Ascending aorta (tissue), 2 donors: ENCODE data around the gene ARHGAP36. TPM values are rescaled to one million over a fixed set of nuclear protein-coding genes. Genes with fewer than 3 reads are reported as not detected.

Source experiments
- DNase-seq, 2 donors: peaks; one replicate each; pipeline ENCODE4 v3.0.0-alpha.2; 2019; ENCODE audit warnings: low spot score in 2 of 2
- H3K27ac ChIP-seq, 2 donors: fragments of 200-600 bp; sonication (generic); one replicate each; pipeline ENCODE4 v1.5.1; 2016 to 2017; ENCODE audit warnings: mild to moderate bottlenecking in 1 of 2
- H3K27me3 ChIP-seq: fragments of 200-600 bp; sonication (generic); one replicate; pipeline ENCODE4 v1.5.1; 2017
- H3K36me3 ChIP-seq, 2 donors: fragments of 200-600 bp; sonication (generic); one replicate each; pipeline ENCODE4 v1.5.1; 2016
- H3K4me1 ChIP-seq, 2 donors: fragments of 200-600 bp; sonication (generic); one replicate each; pipeline ENCODE4 v1.5.1; 2016 to 2017; ENCODE audit warnings: mild to moderate bottlenecking in 1 of 2
- H3K4me3 ChIP-seq, 2 donors: fragments of 200-600 bp; sonication (generic); one replicate each; pipeline ENCODE4 v1.5.1; 2016 to 2017; ENCODE audit warnings: mild to moderate bottlenecking in 1 of 2
- H3K9me3 ChIP-seq, 2 donors: fragments of 200-600 bp; sonication (generic); one replicate each; pipeline ENCODE4 v1.5.1; 2016
- CTCF ChIP-seq, 3 experiments: fragments of 200-600 bp in 2 of 3; fragments of 450-650 bp in 1 of 3; sonication (generic) in 2 of 3; IDR thresholded peaks; one replicate each; pipeline ENCODE4 v1.5.1; 2016 to 2019; ENCODE audit warnings: antibody characterized with exemption in 3 of 3, mild to moderate bottlenecking in 1 of 3, moderate library complexity in 1 of 3
- intact Hi-C: fragments of 100-400 bp; cut with DNase I; formaldehyde crosslinking; loops from one replicate; pipeline ENCODE4 v1.15.1; 2023
- total RNA-seq: library from RNA; depleted of rRNA; stranded (reverse); fragments of >200 nt; gene quantifications from one replicate; pipeline ENCODE4 v1.1.0, GENCODE V29; 2016

ARHGAP36 gene
- total RNA-seq, 1 donor from 2014 or later = not detected

GRCh38 chrX:131054906-131055305 is 3.2 kb upstream of the ARHGAP36 start:
- Histone ChIP-seq H3K27me3 (no peaks in the 10 kb centered on the region), H3K9me3 (no peaks in the 10 kb centered on the region), H3K36me3 (no peaks in the 10 kb centered on the region), H3K4me1 (no peaks in the 10 kb centered on the region), H3K4me3 (no peak overlapping the region), H3K27ac (no peak overlapping the region)
- intact Hi-C loops = no loop called here
- no peak for TF ChIP-seq CTCF (IDR thresholded peaks at IDR 0.05)
- DNase-seq = no peak

- Histone ChIP-seq H3K4me3 (no peak overlapping the region), H3K9me3 (no peaks in the 10 kb centered on the region), H3K27me3 (no peaks in the 10 kb centered on the region), H3K36me3 (no peaks in the 10 kb centered on the region), H3K4me1 (no peaks in the 10 kb centered on the region), H3K27ac (no peak overlapping the region)
- no peak for TF ChIP-seq CTCF (IDR thresholded peaks at IDR 0.05)
- intact Hi-C loops = no loop called here
- no peak for DNase-seq
Observed at GRCh38 chrX:131057706-131058105, 440 bp upstream of the ARHGAP36 start.

GRCh38 chrX:131059246-131059645 is 1.1 kb downstream of the ARHGAP36 start:
- no peaks in the 10 kb centered on the region for H3K9me3 ChIP-seq
- H3K4me3 ChIP-seq = no peak overlapping the region
- no peak for DNase-seq
- intact Hi-C loops = no loop called here
- no peaks in the 10 kb centered on the region for H3K27me3 ChIP-seq
- no peaks in the 10 kb centered on the region for H3K4me1 ChIP-seq
- H3K36me3 ChIP-seq = no peaks in the 10 kb centered on the region
- no peak overlapping the region for H3K27ac ChIP-seq
- TF ChIP-seq CTCF (IDR thresholded peaks at IDR 0.05) = no peak

GRCh38 chrX:131060147-131060546 is 2.0 kb downstream of the ARHGAP36 start:
- Histone ChIP-seq H3K36me3 (no peaks in the 10 kb centered on the region), H3K4me3 (no peak overlapping the region), H3K9me3 (no peaks in the 10 kb centered on the region), H3K27ac (no peak overlapping the region), H3K27me3 (no peaks in the 10 kb centered on the region), H3K4me1 (no peaks in the 10 kb centered on the region)
- no peak for DNase-seq
- no peak for TF ChIP-seq CTCF (IDR thresholded peaks at IDR 0.05)
- intact Hi-C loops = no loop called here

GRCh38 chrX:131061306-131061705 is 3.2 kb downstream of the ARHGAP36 start:
- H3K4me3 ChIP-seq = no peak overlapping the region
- intact Hi-C loops = no loop called here

More at GRCh38 chrX:131061306-131061705, 3.2 kb downstream of the ARHGAP36 start:
- no peak overlapping the region for H3K27ac ChIP-seq
- H3K36me3 ChIP-seq = no peaks in the 10 kb centered on the region
- no peaks in the 10 kb centered on the region for H3K27me3 ChIP-seq
- no peaks in the 10 kb centered on the region for H3K9me3 ChIP-seq
- TF ChIP-seq CTCF (IDR thresholded peaks at IDR 0.05) = no peak
- no peak for DNase-seq
- no peaks in the 10 kb centered on the region for H3K4me1 ChIP-seq
